Fibroblast of skin of abdomen (primary cell): Measurements from ENCODE around the gene DPYSL5.
"Not testable (repeated sequence)": the region's sequence is repeated elsewhere in the genome, so short reads cannot be mapped to it uniquely, and the experiment has no call there.

Experiments used
- DNase-seq: peaks from one replicate; pipeline ENCODE4 v3.0.0-alpha.2; 2013

Gene DPYSL5

DNA sequence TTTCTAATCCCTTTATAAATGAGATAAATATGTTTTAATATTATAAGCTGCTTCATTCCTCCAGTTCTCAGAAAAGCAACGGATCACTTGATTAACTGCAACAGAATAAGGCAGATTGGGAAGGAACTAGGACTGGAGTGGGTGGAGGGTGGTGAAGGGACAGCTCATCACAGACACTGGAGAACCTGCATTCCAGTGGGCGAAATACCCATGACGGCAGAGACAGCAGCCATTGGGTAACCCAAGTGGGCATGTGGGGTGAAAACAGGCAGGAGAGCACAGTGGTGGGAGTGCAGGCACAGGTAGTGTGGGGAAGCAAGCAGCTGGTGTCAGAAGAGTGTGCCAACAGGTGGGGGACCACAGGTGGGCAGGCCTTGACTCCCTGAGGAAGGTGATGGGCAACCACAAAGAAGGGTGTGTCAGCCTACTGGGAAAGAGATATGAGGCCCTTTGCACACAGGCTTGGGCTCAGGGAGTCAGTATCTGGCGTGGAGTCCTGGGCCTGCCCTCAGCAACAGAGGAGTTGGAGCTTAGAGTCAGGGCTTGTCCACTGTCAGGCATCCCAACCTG, 27.2 kb downstream of the DPYSL5 start:
- no peak for DNase-seq

DNA sequence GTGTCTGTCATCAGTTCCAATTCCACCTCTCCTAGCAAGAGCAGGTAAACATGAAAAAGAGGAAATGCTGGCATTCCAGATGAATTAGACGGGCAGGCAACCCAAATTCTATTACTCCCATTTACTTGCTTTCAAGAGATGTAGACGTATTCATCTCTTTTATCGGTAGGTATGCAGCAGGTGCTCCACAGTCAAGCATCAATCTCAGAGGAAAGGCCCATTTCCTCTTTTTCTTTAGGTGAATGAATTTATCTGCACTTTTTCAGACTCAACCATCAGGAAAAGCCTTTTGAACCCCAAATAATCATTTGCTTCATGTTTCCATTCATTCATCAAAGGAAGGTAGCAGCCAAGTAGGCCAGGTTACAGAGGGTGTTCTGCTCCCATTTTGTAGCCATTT, 27.9 kb downstream of the DPYSL5 start:
- no peak for DNase-seq

DNA sequence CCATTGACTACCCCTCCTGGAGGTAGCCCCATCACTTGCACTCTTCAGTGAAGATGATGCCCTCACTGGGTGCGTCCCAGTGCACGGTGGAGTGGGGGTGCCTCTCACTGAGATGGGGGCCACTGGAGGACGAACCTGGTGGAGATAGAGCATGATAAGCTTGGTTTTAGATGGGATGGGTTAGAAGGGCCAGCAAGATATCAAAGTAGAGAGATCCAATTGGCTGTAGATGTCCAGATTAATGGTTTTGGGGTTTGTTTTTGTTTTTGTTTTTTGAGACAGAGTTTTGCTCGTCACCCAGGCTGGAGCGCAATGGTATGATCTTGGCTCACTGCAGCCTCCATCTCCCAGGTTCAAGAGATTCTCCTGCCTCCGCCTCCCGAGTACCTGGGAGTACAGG, 28.3 kb downstream of the DPYSL5 start:
- no peak for DNase-seq

DNA sequence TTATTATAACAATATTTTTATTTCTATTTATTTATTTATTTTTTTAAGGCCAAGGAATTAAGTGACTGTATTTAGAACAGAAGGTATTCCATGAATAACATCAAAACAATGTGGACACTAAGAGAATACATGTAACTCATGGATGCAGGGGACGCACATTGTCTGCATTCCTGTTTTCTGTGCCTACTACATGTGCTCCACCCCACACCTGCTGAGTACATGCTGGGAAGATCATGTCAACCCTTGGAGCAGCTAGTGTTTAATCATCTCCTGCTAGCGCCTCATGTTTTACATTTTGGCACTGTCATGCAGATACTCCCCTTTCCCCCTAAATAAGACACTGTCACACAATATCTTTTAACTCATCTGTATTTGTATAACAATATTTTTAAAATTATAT, 29.3 kb downstream of the DPYSL5 start:
- no peak for DNase-seq

DNA sequence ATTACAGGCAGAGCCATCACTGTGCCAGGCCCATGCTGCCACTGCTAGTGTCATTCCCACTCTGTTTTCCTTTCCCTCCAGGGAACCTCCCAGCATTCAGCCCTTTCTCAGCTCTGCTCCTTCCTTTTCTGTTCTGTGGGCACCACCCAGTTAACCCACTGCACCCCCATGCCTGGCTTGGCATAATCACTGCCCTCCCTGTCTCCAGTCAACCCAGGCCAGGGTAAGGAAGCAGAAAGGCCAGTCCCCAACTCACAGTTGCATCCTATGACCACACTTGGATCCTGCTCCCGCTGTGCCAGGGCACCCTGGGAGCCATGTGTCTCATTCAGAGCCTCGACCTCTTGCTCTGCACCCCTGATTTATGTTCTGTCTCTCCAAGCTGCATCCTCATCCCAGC, 32.2 kb downstream of the DPYSL5 start:
- DNase-seq: no peak

DNA sequence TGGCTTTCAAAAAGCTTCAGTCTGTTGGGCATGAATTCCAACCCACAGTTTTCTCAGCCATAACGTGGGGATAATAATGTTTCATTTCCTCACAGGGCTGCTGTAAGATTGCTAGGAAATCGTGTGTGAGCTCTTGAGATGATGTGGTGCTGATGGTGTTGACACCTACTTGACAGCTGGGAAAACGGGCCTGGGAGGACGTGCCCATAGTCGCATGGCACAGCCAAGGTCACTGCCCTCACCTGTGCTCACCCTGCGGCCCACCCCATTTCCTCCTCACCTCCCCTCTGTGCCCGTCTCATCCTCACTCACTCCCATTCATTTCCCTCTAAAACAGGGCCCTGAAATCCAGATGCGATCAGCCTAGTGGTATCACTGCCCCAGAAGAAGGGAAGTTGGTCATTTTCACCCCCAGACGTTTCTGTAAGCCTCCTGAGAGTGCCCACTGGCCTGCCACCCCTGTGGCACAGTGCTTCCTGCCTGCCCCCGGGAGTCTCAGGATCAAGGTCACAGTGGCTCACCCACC, 33.0 kb downstream of the DPYSL5 start:
- no peak for DNase-seq

DNA sequence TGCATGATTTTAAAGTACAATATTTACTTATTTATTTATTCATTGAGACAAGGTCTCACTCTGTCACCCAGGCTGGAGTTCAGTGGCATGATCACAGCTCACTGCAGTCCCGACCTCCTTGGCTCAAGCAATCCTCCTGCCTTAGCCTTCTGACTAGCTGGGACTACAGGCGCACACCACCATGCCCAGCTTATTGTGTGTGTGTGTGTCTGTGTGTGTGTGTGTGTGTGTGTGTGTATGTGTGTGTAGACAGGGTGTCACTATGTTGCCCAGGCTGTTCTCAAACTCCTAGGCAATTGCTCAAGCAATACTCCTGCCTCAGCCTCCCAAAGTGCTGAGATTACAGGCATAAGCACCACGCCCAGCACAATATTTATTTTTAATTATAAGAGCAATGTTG, 34.3 kb downstream of the DPYSL5 start:
- DNase-seq: not testable (repeated sequence)

DNA sequence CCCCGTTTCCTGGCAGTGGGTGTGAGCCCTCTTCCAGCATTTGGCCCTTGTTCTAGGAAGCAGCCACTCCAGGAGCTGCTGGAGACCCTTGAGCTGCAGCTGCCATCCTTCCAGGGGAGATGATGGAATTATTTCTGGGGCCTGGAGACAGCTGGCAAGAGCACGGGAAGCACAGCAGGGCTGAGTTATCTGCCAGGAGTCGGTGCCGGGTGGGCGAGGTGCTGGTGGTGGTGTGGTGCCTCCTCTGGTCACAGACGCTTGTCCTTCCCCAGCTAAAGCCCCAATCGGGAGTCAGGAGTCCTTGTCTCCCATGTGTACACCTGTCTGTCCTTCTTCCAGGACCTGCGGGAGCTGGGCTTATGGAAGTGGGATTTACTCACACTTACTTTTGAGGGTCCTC, 36.0 kb downstream of the DPYSL5 start:
- no peak for DNase-seq

DNA sequence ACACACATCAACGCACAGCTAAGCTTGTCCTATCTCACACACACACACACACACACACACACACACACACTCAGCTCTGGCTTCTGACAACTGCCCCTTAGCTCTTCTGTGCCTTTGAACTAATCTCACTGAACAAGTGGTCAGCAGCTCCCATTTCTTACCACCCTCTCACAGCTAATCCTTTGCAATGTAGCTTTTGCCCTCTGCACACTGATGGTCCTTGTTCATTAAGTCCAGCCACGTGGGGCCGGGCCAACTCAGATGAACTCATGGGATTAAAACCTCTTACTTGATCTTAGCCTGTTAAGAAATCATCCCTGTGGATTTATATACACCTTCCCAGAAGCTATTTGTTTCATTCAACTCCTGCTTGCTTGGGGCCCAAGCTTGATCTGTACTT, 36.6 kb downstream of the DPYSL5 start:
- no peak for DNase-seq

DNA sequence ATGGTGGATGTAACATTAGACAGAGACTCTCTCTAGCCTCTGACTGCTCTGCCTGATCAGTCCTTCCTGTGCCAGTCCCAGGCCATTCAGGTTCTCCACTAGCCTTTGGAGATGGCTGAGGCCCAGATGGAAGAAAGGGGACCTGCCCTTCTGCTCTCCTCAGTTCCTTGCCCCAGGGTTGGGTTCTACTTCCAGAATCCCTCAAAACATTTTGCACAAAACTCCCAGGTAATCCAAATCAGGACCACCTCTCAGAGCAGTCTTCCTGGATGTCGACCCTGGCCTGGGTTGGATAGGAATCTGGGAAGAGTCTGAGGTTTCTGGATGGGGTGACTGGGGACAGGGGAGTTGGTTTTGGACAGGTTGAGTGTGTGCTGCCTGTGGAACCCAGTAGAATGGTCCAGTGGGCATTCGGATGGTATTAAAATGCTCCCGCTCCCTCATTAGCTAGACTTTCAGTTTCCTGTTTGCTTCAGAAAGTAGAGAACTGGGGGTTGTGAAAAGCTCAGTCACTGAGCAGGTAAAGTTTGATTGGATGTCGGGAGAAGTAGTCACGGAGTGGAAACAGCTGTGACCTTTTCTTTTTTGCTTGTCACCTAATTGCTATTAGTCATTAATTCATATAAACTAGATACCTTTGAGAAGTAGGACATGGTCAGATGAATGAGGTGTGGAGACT, 37.9 kb downstream of the DPYSL5 start:
- DNase-seq: no peak

DNA sequence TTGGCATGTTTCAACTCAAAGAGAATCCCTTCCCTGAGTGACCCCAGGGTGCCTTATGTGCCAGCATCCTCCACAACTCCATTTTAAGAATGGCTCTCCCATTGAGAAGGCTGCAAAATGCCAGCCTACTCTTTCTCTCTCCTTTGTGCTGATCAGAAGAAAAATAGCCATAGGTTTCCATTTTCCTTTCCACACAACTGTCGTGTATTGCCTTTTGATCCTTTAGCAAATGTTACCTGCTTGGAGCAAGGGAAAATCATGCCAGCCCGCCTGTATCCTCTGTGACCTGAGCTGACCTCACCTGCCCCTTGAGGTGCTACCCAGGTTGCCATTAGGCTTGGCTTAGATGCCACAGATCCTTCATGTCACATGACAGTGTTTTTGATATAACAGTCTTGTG, 38.8 kb downstream of the DPYSL5 start:
- no peak for DNase-seq

DNA sequence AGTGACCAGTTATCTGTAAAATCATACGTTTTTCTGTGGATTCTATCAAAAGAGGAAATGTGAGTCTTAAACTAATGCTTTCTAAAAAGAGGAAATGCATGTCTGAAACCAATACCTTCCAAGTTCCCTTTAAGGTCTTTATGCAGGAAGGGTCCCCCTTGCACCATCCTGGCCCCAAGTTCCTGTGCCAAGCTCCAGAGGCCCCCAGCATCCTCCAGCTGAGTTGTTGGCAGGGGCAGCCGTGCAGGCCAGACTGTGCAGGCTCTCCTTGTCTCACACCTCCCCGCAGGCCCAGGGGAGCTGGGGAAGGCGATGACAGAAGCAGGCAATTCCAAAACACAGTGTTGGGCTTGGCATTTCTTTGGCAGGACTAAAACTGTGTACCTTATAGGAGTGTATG, 39.2 kb downstream of the DPYSL5 start:
- no peak for DNase-seq

DNA sequence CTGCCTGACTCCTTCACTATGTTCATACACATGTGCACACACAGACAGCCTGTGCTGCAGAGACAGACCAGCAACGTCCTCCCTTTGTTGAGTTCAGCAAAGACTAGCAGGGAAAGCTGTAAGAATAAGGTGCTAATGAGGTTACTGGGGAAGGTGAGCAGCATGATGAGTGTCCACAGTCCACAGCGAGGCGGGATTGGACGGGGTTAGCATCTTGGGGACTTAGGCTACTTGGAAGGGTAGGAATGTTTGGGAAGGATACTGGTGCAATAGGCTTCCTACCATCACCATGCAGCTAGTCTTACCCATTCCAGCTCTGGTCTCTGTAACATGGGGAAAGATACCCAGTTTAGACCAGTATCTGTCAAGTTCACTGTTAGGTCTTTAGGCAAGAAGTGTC, 41.9 kb downstream of the DPYSL5 start:
- no peak for DNase-seq

DNA sequence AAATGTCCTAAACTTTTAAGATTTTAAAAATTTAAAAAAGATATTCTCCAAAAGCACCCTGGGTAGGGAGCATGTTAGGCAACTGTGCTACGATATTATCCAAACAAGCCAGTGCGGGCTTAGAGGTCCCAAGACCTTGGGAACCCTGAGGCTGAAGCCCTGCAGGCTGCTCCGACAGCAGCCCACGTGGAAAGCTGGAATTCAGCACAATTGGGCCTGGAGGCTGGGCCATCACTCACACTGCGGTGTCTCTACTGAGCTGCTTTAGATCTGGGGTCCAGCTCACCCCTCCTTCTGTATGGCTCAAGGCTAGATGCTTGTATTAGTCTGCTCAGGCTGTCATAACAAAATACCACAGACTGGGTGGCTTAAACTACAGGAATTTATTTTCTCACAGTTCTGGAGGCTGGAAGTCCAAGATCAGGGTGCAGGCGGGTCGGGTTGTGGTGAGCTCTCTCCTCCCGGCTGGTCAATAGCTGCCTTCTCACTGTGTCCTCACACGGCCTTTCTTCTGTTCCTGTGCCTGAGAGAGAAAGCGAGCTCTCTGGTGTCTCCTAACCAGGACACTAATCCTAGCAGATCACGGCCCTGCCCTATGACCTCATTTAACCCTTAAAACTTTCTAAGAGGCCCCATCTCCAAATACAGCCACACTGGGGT, 42.5 kb downstream of the DPYSL5 start:
- DNase-seq: no peak

DNA sequence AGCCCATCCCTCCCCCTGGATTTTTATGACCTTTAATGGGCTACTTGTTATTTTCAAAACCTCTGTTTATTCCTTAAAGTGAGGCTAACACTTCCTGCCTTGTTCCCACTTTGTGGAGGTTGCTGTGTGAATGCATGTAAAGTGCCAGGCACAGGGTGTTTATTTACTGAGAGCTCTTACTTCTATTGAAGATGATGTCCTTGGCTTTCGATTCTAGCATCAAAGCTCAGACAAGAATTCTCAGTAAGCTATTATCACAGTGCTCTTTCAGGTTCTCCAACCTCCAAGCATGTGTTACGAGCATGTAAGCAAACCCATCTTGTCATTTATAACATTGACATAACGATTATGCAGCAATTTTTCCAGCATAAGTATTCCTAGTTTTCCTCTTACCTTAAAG, 44.2 kb downstream of the DPYSL5 start:
- no peak for DNase-seq

DNA sequence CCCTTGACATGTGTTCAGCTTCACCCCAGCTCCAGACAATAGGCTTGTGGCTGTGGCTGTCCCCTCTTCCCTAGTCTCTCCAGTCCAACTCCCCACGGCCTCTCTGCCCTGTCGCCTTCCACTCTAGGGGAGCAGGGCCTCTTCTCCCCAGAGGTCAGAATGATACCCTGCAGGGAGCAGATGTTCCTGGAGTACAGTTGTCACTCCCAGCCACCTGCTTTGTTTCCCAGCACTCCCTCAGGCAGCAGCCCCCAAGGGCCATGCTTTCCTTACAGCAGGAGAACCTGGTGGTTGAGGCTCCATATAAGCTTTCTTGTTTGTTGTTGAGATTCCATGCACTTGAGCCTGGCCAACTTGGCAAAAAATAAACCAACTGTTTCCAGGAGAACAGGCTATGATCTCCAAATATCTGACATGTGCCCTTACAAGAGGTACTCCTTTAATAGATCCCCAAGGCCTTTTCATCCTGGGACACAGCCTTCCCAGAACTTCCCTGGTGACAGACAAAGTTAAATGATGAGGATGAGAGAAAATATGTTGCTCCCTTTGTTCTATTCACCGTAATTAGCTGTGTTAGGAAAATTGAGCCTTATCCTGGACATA, 45.1 kb downstream of the DPYSL5 start:
- DNase-seq: no peak

DNA sequence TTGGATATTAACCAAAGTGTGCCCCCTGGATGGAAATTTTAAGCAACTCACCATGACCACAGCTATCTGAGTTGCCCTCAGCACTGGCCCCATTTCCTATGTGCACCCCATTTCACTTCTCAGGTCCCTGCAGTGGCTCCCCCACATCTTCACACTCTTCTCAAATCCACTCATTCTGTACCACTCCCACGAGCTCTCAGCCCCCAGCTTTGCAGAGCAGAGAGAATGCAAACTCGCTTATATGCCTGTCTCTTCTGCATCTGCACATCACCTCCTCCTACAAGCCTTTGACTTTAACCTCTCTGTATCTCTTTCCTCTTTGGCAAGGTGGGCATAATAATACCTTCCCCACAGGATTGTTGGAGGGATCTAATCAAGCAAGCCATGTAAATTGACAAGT, 46.2 kb downstream of the DPYSL5 start:
- no peak for DNase-seq

DNA sequence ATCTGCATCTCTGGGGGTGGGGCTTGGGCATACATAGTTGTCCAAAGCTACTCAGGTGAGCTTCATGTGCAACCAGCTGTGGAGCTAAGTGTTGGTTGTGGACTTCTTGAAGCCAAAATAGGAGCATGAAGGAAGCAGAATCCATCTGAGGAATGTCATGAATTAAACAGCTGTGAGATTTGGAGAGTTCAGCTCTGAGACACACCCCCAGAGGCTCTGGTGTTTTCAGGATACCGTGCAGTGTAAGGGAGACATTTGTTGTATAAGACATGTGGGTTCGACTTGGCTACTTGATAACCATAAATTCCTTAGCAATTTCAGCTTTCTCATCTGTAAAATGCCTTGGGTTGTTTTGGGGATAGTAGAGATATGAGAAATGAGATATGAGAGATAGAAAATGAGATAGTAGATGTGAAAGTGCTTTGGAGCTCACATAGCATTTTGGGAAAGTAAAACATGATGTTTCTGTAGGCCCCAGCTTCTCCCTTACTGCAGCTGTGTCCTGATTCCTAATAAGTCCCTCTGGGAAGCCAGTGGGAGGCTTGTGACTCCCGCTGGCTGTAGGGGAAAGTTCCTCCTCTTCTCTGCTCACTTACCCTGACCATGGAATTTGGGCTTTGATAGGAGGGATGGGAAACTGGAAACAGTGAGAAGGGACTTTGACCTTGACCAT, 50.0 kb downstream of the DPYSL5 start:
- DNase-seq: no peak

DNA sequence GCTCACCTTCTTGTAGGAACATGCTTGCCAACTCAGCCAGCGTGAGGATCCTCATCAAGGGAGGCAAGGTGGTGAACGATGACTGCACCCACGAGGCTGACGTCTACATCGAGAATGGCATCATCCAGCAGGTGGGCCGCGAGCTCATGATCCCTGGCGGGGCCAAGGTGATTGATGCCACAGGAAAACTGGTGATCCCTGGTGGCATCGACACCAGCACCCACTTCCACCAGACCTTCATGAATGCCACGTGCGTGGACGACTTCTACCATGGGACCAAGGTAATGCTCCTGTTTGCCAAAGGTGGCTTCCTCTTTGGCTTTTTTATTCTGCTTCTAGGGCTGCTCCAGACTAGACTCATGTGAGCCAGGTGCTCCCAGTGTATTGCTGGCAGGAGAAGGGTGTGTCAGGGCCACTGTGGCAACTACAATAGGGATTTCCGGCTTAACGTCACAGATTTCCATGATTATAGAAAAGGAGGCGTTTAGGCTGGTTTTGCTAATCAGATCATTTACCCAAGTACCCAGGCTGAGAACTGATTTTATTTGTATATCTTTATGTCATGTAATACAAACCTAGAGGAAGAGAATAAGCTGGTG, 50.6 kb downstream of the DPYSL5 start:
- no peak for DNase-seq

DNA sequence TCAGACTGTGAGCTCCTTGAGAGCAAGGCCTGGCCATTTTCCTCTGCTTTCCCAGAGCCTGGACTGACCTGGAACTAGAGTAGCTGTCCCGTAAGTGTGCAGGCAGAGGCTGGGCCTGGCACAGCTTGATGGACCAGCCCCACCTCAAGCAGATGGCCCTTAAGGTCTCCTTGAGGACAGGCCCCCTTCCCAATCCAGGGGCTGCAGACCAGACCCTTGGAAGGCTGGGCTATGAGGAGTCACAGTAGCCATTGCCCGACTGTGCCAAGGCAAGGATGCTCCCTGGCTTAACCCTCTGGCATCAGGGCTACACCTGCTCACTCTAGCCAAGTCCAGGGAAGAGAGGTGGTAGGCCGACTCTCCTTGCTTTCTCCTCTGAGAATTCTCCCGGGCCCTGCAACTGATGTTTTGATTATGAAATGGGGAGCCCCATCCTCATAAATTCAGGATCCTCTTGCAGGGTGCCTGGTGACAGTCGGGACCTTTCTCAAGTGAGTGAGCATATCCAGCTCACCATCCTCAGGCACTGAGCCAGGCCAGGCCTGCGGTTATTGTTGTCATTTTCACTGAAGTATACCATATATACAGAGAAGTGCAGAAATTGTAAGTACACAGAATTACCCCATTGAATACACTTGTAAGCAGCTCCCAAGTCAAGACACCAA, 51.7 kb downstream of the DPYSL5 start:
- no peak for DNase-seq

DNA sequence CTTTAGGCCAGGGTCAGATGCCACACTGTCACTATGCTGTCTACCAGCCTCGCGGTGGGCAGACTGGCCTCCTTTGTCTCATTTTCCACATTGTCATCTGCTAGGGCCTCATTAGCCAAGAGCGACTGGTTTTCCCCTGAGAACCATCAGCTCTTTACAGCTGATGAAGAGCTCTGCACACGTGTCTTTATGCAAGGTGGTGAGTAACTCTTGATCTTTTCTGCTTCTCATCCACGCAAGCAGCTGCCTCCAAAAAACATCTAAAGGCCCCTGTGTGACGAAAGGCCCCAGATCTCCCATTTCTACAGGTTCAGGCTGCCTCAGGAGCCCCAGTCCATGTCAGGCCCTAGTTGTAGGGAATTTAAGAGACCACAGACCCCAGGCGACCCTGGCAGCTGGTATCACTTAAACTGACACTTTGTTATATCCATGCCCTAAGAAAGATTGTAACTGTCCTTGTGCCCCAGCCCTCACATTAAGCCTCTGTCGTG, 52.9 kb downstream of the DPYSL5 start:
- no peak for DNase-seq
